GM19035 (cell line): ENCODE results near the gene TAS1R3.
A peak's percentile ranks its signal among the peaks of the same experiment; 100 is the strongest.

Experiments used
- ATAC-seq: cut with Tn5 transposase; IDR thresholded peaks from one replicate; pipeline ENCODE4 v1.9.1; 2021; ENCODE audit not compliant: unreplicated experiment

The TAS1R3 gene

DNA sequence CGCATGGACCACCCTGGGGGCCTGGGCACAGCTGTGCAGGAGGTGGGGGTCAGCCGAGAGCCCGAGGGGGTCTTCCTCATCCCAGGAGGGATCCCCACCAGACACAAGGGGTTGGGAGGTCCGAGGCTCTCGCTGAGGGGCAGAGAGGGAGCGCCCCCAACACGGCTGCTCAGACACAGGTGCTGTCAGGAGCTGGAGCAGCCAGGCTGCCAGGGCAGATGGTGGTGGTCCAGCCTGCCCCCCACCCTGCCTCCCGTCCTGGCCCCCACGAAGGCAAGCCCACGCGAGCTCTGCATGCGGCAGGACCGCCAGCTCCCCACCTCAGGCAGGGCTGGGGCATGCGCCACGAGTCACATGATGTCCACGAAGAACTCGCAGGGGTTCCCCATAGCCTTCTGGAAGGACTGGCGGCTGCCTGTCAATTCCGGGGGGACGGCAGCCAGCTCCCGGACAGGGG is 4.7 kb downstream of the TAS1R3 start:
- no peak for ATAC-seq

GRCh38 chr1:1336446-1336845 is 5.4 kb downstream of the TAS1R3 start:
- no peak for ATAC-seq

DNA sequence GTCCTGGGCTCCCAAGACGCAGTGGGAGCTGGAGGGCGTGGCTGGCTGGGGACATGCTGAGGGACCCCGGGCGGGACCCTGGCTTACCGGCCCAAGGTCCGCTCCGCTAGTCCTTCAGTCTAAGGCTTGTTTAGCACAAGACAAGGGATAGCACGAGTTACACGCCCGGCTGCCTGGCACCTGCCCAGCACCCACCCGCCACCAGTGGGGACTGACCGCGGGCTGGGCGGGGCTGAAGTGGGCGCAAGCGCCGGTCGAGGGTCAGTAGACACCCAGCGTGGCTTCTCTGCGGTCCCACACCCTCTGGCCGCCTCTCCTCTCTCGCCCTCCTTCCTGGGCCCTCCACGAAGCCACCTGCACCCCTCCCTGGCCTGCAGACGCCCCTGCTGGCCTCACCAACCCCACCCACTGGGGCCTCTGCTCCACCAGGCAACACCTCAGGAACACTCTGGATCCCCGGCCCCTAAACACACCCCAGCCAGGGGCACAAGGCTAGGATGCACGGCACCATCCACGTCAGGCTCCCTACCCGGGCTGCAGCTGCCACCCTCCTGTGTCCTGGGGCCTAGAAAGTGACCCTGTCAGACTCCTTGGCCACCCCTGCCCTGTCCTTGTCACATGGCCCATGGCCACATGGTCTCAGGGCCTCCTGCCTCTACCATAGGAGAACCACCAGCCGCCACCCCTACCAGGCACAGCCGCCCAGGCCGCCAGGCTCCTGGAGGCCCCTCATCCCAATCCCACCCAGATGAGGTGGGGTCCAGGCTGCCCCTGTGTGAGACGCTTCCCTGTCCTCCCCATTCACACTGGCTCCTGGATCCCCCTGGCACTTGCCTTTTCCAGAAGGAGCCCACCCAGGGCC is 6.1 kb downstream of the TAS1R3 start:
- ATAC-seq, result no peak

GRCh38 chr1:1337793-1338147 is 6.7 kb downstream of the TAS1R3 start:
- ATAC-seq, result no peak

- ATAC-seq, result no peak
Observed at GRCh38 chr1:1338278-1338677, 7.2 kb downstream of the TAS1R3 start.

GRCh38 chr1:1340185-1340584 is 9.1 kb downstream of the TAS1R3 start:
- ATAC-seq, result no peak

GRCh38 chr1:1340791-1341548 is 9.9 kb downstream of the TAS1R3 start:
- no peak for ATAC-seq

DNA sequence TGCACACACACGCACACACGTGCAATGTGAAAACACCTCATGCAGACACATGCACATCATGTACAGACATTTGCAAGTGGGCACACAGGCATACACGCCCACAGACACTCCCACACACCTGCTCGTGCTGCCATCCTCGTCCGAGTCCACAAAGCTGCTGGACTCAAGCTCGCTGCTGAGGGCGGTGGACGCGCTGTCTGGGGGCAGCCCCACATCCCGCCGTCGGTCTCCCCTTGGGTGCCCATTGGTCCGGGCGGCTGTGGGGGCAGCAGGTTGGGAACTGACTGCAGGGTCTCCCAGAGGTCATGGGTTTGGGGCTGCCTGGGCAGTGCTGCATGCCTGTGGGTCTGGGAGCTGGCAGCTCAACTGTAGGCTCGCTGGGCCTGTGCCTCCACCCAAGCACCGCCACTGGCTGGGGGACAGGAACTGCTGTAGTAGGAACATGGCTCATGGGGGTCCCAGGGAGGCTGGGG is 10.5 kb downstream of the TAS1R3 start:
- no peak for ATAC-seq

DNA sequence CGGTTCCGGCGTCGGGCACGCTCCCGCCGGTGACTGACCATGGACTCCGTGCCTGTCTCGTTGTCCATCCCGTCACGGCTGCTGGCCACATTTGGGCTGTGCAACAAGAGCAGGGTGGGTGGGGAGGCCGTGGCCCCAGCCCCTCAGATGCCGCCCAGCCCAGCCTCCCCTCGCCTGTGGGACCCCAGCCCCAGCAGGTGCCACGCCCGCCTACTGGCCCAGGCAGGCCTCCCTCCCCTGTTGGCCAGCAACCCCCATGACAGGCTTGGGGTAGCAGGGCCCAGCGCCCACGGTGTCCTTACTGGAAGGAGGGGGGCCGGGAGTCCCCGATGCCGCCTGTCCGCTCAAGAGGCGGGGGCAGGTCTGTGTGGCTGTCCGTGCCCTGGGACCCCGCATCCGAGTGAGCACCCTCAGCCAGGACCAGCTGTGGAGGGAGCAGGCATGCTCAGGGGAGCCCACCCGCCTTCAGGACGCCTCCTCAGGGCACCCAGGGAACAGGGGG is 11.0 kb downstream of the TAS1R3 start:
- no peak for ATAC-seq

DNA sequence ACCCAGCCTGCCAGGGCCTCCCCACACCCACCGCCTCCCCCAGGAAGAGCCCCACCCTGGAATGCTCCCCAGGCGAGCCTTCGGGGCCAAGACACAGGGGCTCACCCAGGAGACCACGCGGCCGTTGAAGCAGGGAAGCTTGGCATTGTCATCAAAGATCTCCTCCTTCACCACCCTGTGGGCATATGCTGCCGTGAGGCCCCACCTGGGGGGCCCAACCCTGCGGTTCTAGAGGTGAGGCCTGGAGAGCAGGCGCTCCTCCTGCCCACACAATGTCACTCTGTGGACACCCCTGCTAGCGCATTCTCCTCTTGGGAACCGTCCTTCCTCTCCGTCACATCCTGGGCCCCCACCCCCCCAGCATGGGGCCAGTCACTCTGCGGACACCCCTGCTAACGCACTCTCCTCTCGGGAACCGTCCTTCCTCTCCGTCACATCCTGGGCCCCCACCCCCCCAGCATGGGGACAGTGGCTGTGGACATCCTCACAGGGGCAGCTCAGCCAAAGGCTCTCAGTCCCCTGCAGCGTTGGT is 11.6 kb downstream of the TAS1R3 start:
- no peak for ATAC-seq

- ATAC-seq, result no peak
Observed at GRCh38 chr1:1343811-1344421, 12.8 kb downstream of the TAS1R3 start.

GRCh38 chr1:1344655-1345361 is 13.7 kb downstream of the TAS1R3 start:
- ATAC-seq, result no peak

DNA sequence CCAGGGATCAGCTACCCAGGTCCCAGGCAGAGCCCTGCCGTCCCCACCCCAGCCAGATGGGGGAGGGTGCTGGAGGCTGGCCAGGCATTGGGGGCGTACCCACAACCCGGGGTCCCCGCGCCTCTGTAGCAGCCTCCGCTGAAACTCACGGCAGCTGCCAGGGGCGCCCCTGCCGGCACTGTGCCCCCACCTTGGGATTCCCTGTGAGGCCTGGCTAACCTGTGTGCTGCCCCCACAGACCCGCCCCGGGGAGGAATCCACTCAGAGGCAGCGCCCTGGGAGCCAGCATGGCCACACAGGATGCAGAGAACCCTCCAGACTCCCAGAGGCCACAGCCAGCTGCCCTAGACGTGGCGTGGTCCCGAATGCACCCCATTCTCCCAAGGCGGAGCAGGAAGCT is 14.3 kb downstream of the TAS1R3 start:
- ATAC-seq, result no peak

DNA sequence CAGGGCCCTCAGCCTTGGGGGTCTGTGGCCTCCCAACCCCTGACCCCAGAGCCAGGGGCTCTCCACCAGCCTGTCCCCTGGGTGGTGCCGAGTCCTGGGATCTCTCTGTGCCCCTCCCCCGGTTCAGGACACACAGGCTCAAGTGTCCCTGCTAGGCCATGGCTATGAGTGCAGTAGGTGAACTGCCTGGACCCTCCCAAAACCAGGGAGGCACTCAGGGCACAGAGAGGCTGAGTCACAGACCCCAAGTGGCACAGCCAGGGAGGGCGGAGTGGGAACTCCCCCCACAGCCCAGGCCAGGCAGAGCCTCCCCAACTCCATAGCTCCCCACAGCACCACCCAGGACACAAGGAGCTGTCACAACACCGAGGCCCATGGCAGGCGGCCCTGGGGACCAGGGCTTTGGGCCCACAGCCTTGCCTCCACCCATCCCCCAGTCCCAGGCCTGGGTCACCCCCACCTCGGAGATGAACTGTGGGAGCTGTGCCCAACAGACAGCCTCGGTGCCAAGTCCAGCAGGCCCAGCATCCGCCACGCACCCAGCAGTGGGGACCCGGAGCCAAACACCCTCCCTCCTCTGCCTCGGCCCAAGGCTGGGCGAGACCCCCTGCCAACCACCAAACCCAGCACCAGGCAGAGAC is 14.9 kb downstream of the TAS1R3 start:
- no peak for ATAC-seq

DNA sequence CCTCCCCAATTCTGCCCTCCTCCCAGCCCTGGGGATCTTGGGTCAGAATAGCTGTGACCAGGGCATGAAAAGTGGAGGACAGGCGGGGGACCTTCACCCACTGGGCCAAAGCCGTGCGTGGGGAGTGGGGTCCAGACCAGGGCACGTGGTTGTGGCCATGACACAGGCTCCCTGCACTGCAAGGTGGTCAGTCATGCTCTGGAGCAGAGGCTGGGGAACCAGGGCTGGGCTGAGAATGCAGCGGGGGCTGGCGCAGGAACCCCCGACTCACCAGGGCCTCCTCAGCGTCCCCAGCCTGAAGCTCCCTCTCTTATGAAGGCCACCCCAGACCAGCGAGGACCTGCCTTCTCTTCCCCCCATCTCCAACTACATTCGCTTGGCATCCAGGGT is 15.4 kb downstream of the TAS1R3 start:
- ATAC-seq, result no peak

DNA sequence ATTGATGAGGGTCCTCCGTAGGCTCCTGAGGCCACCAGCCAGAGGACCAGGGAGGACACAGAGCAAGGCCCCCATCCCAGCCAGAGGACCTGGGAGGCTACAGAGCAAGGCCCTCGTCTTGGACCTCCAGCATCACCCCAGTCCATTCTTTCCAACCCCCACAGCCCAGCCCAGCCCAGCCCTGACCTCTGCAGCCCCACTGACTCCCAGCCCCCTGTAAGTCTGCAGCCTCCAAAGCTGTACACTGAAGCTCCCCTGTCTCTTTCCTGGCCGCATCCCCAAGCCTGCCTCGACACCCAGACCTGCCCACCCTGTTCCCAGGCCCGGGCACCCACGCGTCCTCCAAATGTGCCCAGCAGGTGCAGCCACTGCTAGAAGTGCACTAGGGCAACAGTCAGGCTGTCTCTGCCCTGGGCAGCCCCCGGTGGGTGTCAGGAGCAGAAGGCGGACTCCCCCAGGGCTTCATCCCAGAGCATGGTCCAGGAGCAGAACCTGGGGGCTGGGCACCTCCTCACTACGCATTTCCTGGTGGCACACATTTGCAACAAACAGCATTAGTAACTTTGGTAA is 16.0 kb downstream of the TAS1R3 start:
- no peak for ATAC-seq

GRCh38 chr1:1347663-1348419 is 16.8 kb downstream of the TAS1R3 start:
- ATAC-seq, result no peak

DNA sequence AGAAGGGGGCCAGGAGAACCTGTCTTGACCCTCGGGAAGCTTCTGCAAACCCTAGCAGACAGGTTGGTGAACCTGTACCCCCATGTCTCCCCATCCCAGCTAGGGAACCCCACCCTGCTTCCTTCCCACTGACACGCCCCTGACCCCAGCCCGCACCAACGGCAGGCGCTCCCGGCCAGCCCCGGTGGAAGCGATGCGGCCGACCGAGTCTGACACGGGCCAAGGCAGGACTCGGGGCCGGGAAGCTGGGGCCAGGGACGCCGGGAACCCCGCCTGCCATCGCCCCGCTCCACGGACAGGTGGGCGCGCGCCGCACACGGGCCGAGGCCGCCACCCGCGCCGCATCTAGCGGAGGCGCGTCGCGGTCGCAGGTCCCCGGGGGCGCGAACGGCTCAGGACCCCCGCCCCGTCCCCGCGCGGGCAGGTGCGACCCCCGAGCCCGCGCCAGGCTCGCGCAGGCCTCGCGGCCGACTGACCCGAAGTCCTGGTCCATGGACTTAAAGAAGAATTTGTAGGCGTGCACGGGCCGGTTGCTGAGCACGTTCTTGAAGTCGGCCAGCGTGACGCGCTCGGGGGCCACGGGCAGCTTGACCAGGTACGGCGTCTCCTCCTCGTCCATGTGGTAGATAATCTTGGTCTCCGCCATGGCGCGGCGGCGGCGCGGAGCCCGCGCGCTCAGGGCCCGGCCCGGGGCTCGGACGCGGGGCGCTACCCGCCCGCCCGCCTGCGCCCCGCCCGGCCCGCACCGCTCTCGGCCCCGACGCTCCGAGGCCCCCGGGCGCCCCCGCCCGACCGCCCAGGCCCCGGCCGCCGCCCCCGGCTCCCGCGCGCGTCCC is 17.6 kb downstream of the TAS1R3 start:
- ATAC-seq, result peak; percentile 34
